ENCODE results near the gene NUFIP1.
A peak's percentile ranks its signal among the peaks of the same experiment; 100 is the strongest.

The NUFIP1 gene

DNA sequence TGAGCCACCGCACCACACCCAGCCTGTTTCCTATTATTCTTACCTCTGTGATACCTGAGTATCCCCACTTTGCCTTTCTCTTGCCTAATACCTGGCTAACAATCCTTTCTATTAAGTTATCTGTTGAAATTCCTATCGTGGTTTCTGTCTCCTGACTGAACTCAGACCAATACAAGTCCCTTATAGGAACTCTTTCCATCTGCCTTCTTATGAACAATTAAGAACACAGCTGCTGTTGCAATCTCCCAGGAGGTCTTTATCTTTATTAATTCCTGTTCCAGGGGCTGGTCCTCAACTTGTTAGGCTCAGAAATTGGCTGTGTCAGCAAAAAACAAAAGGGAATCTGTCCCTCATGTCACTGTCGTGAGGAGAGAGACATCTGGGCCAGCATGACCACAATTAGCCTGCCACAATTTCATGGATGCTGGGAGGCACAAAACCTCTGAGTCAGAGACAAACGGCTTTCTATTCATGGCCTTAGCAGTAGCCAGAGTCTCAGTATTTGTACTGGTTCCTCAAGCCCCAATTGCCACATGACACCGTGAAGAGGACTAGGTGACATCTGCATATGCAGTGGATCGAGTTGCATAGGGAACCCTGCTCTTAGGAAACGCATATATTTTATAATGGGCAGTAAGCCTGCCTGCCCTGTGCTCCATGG lies 58.2 kb downstream of the NUFIP1 start:
- no peaks in the 10 kb centered on the region for H3K27me3 ChIP-seq (ENCODE audit: insufficient read depth, low read length, poor library complexity)
- no peak overlapping the region for H2BK15ac ChIP-seq (replicated peaks; ENCODE audit: low read depth)
- H3K79me1 ChIP-seq (ENCODE audit: low read length), result no peaks in the 10 kb centered on the region
- no peak overlapping the region for H3K23ac ChIP-seq (ENCODE audit: low read length)
- H3K4me3 ChIP-seq (ENCODE audit: low read length), result no peak overlapping the region
- no peak overlapping the region for H3K4ac ChIP-seq (ENCODE audit: low read depth, low read length)
- no peaks in the 10 kb centered on the region for H3K79me2 ChIP-seq (ENCODE audit: control insufficient read depth, insufficient read depth, low read length)
- no peak overlapping the region for H4K5ac ChIP-seq (ENCODE audit: low read length)
- peak overlapping the region; percentile 8 for H3K18ac ChIP-seq (ENCODE audit: low read length)
- no peak overlapping the region for H3K27ac ChIP-seq (ENCODE audit: low read depth, low read length)
- peak; percentile 44 for DNase-seq
- H3K4me2 ChIP-seq (ENCODE audit: low read length), result no peak overlapping the region
- no peak overlapping the region for H3K9ac ChIP-seq (ENCODE audit: low read length)
- H2AK5ac ChIP-seq (ENCODE audit: low read length), result no peak overlapping the region
- H2BK5ac ChIP-seq (ENCODE audit: low read length), result no peak overlapping the region
- H2BK120ac ChIP-seq (ENCODE audit: low read depth, low read length), result no peak overlapping the region
- no peak overlapping the region for H4K8ac ChIP-seq (ENCODE audit: low read depth, low read length)
- no CpG with 5 or more reads among the region's 7 CpGs for WGBS (ENCODE audit: extremely low coverage, insufficient coverage, low lambda C conversion rate)
- H3K4me1 ChIP-seq (ENCODE audit: control insufficient read depth, low read depth, low read length), result peaks cover 2% of the 10 kb centered on the region
- H3K56ac ChIP-seq (ENCODE audit: low read length), result no peak overlapping the region
- H3K36me3 ChIP-seq (ENCODE audit: control insufficient read depth, insufficient read depth, low read length), result no peaks in the 10 kb centered on the region

DNA sequence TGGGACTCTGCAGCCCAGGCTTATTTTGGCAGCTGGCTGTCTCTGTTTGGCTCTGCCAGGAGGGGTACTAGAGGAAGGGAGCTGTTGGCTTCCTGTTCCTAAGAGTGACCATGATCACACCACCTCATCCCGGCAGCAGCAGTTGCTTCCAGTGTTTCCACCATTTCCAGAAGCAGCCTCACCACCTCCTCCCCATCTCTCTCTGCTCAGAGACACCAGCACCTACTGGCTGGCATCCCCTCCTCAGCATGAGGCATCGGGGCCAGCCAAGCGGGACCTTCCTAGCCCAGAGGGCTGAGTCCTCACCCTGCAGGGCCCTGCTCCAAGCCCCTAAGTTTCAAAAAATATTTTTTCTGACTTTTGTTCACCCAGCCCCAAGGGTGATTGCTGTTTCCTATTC lies 59.0 kb downstream of the NUFIP1 start:
- no peaks in the 10 kb centered on the region for H3K36me3 ChIP-seq (ENCODE audit: control insufficient read depth, insufficient read depth, low read length)
- H3K4me3 ChIP-seq (ENCODE audit: low read length), result no peak overlapping the region
- H3K9ac ChIP-seq (ENCODE audit: low read length), result no peak overlapping the region
- no peak overlapping the region for H3K18ac ChIP-seq (ENCODE audit: low read length)
- H4K5ac ChIP-seq (ENCODE audit: low read length), result no peak overlapping the region
- H3K4me1 ChIP-seq (ENCODE audit: control insufficient read depth, low read depth, low read length), result peaks cover 2% of the 10 kb centered on the region
- H3K56ac ChIP-seq (ENCODE audit: low read length), result no peak overlapping the region
- no peak overlapping the region for H2BK120ac ChIP-seq (ENCODE audit: low read depth, low read length)
- H3K4ac ChIP-seq (ENCODE audit: low read depth, low read length), result no peak overlapping the region
- no peaks in the 10 kb centered on the region for H3K79me1 ChIP-seq (ENCODE audit: low read length)
- no peaks in the 10 kb centered on the region for H3K27me3 ChIP-seq (ENCODE audit: insufficient read depth, low read length, poor library complexity)
- H3K27ac ChIP-seq (ENCODE audit: low read depth, low read length), result no peak overlapping the region
- WGBS (ENCODE audit: extremely low coverage, insufficient coverage, low lambda C conversion rate), result no CpG with 5 or more reads among the region's 3 CpGs
- no peak overlapping the region for H4K8ac ChIP-seq (ENCODE audit: low read depth, low read length)
- no peak for DNase-seq
- H2BK5ac ChIP-seq (ENCODE audit: low read length), result no peak overlapping the region
- H3K79me2 ChIP-seq (ENCODE audit: control insufficient read depth, insufficient read depth, low read length), result no peaks in the 10 kb centered on the region
- H2AK5ac ChIP-seq (ENCODE audit: low read length), result no peak overlapping the region
- no peak overlapping the region for H2BK15ac ChIP-seq (replicated peaks; ENCODE audit: low read depth)
- H3K4me2 ChIP-seq (ENCODE audit: low read length), result no peak overlapping the region
- H3K23ac ChIP-seq (ENCODE audit: low read length), result no peak overlapping the region

DNA sequence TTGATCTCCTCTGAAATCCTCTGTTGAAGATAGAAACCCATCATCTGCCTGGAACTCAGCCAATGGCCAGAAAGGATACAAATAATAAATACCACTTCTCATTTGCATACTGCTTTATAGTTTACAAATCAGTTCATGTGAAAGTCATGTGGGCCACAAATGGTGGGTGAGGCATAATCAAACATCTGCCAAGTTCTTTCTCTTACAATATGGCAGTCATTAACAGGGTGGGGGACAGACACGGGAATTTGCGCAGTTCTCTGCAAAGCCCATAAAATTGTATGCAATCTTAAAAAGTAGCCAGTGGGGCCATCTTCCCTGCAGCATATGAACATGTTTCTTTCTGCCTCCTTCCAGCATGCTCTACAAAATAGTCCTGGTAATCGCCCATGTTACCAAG lies 59.6 kb downstream of the NUFIP1 start:
- Histone ChIP-seq H3K36me3 (ENCODE audit: control insufficient read depth, insufficient read depth, low read length) (no peaks in the 10 kb centered on the region), H2BK120ac (ENCODE audit: low read depth, low read length) (no peak overlapping the region), H3K56ac (ENCODE audit: low read length) (no peak overlapping the region), H3K9ac (ENCODE audit: low read length) (no peak overlapping the region), H3K4me2 (ENCODE audit: low read length) (no peak overlapping the region), H2BK15ac (replicated peaks; ENCODE audit: low read depth) (no peak overlapping the region), H3K4ac (ENCODE audit: low read depth, low read length) (no peak overlapping the region), H4K5ac (ENCODE audit: low read length) (no peak overlapping the region), H3K79me1 (ENCODE audit: low read length) (no peaks in the 10 kb centered on the region), H3K18ac (ENCODE audit: low read length) (no peak overlapping the region), H3K27me3 (ENCODE audit: insufficient read depth, low read length, poor library complexity) (no peaks in the 10 kb centered on the region), H3K27ac (ENCODE audit: low read depth, low read length) (no peak overlapping the region), H3K4me3 (ENCODE audit: low read length) (no peak overlapping the region), H3K4me1 (ENCODE audit: control insufficient read depth, low read depth, low read length) (peaks cover 2% of the 10 kb centered on the region), H2AK5ac (ENCODE audit: low read length) (no peak overlapping the region), H3K23ac (ENCODE audit: low read length) (no peak overlapping the region), H2BK5ac (ENCODE audit: low read length) (no peak overlapping the region), H4K8ac (ENCODE audit: low read depth, low read length) (no peak overlapping the region), H3K79me2 (ENCODE audit: control insufficient read depth, insufficient read depth, low read length) (no peaks in the 10 kb centered on the region)
- DNase-seq, result no peak
- WGBS (ENCODE audit: extremely low coverage, insufficient coverage, low lambda C conversion rate), result no CpG with 5 or more reads among the region's 3 CpGs

DNA sequence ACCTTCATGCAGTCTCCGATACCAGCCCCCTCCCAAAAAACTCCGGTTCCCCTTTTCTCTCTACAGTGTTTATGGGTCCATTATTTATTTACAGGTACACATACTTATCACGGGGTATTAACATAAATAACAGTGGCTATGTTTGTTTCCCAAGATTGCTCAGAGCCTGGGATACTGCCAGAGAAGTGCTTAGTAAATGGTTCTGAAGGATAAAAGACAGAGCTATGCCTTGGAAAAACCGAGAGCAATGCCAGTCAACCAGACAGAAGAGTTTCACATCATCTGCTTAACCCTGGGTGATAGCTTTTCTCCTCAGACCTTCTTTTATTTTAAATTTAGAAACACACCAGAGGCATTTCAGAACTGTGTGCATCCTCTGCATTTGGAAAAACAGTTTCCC lies 61.3 kb downstream of the NUFIP1 start:
- Histone ChIP-seq H3K27ac (ENCODE audit: low read depth, low read length) (no peak overlapping the region), H3K4ac (ENCODE audit: low read depth, low read length) (no peak overlapping the region), H3K56ac (ENCODE audit: low read length) (no peak overlapping the region), H3K4me2 (ENCODE audit: low read length) (no peak overlapping the region), H3K79me1 (ENCODE audit: low read length) (no peaks in the 10 kb centered on the region), H3K4me3 (ENCODE audit: low read length) (no peak overlapping the region), H2BK120ac (ENCODE audit: low read depth, low read length) (no peak overlapping the region), H3K23ac (ENCODE audit: low read length) (no peak overlapping the region), H3K36me3 (ENCODE audit: control insufficient read depth, insufficient read depth, low read length) (no peaks in the 10 kb centered on the region), H3K27me3 (ENCODE audit: insufficient read depth, low read length, poor library complexity) (no peaks in the 10 kb centered on the region), H4K8ac (ENCODE audit: low read depth, low read length) (no peak overlapping the region), H2AK5ac (ENCODE audit: low read length) (no peak overlapping the region), H4K5ac (ENCODE audit: low read length) (no peak overlapping the region), H2BK5ac (ENCODE audit: low read length) (no peak overlapping the region), H2BK15ac (replicated peaks; ENCODE audit: low read depth) (no peak overlapping the region), H3K4me1 (ENCODE audit: control insufficient read depth, low read depth, low read length) (peaks cover 2% of the 10 kb centered on the region), H3K79me2 (ENCODE audit: control insufficient read depth, insufficient read depth, low read length) (no peaks in the 10 kb centered on the region), H3K9ac (ENCODE audit: low read length) (no peak overlapping the region), H3K18ac (ENCODE audit: low read length) (no peak overlapping the region)
- no peak for DNase-seq
- WGBS (ENCODE audit: extremely low coverage, insufficient coverage, low lambda C conversion rate), result no CpG with 5 or more reads among the region's 4 CpGs

DNA sequence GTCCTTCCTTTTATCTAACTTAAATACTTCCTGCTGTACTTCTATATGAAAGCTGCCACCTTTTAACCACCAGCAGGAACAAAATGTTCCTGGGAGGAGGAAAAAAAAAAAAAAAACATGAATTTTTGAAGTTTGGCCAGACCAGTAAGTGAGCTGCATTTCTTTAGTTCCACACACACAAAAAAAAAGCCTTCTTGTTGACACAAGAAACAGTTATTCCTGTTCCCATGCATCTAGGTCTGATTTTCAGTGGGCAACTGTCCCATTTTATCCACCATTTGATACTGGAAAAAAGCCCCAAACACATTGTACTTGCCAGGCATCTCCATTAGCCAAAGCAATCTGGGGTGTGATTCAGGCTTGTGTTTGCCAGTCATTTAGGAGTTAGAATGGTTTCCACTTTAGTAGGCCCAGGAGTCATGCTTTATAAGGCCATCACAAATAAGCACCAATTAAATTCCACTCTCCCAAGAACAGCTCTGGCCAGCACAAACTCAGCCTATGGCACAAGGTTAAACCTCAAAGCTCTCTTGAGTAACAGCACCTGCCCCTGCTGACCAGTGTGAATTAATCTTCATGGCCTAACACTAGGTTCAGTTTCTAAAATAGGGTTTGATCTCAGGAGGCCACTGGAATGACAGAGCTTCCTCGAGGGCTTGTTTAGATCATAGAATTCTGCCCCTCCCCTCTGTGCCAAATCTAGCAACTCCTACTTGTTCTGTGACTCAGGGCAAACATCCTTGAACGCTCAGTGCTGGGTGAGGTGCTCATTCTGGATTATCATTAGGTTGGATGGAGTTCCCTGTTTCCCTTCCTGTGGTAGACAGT lies 67.1 kb downstream of the NUFIP1 start:
- no peak overlapping the region for H3K4ac ChIP-seq (ENCODE audit: low read depth, low read length)
- no peak overlapping the region for H2BK5ac ChIP-seq (ENCODE audit: low read length)
- H3K23ac ChIP-seq (ENCODE audit: low read length), result no peak overlapping the region
- H3K56ac ChIP-seq (ENCODE audit: low read length), result no peak overlapping the region
- no peaks in the 10 kb centered on the region for H3K27me3 ChIP-seq (ENCODE audit: insufficient read depth, low read length, poor library complexity)
- peaks cover 4% of the 10 kb centered on the region for H3K4me1 ChIP-seq (ENCODE audit: control insufficient read depth, low read depth, low read length)
- H3K9ac ChIP-seq (ENCODE audit: low read length), result no peak overlapping the region
- no CpG with 5 or more reads among the region's 2 CpGs for WGBS (ENCODE audit: extremely low coverage, insufficient coverage, low lambda C conversion rate)
- H2BK120ac ChIP-seq (ENCODE audit: low read depth, low read length), result no peak overlapping the region
- no peak overlapping the region for H4K8ac ChIP-seq (ENCODE audit: low read depth, low read length)
- no peak overlapping the region for H3K4me2 ChIP-seq (ENCODE audit: low read length)
- no peaks in the 10 kb centered on the region for H3K79me2 ChIP-seq (ENCODE audit: control insufficient read depth, insufficient read depth, low read length)
- H2AK5ac ChIP-seq (ENCODE audit: low read length), result no peak overlapping the region
- H3K18ac ChIP-seq (ENCODE audit: low read length), result no peak overlapping the region
- H4K5ac ChIP-seq (ENCODE audit: low read length), result no peak overlapping the region
- H3K27ac ChIP-seq (ENCODE audit: low read depth, low read length), result no peak overlapping the region
- H3K79me1 ChIP-seq (ENCODE audit: low read length), result no peaks in the 10 kb centered on the region
- DNase-seq, result no peak
- no peaks in the 10 kb centered on the region for H3K36me3 ChIP-seq (ENCODE audit: control insufficient read depth, insufficient read depth, low read length)
- no peak overlapping the region for H3K4me3 ChIP-seq (ENCODE audit: low read length)
- no peak overlapping the region for H2BK15ac ChIP-seq (replicated peaks; ENCODE audit: low read depth)

All from mesendoderm (in vitro differentiated cells).